Astrocyte (in vitro differentiated cells and primary cell): ENCODE data around the gene LMTK2.

ENCODE experiments used
- CTCF ChIP-seq: IDR thresholded peaks from 2 replicates; pipeline ENCODE4 v1.5.1; 2011; ENCODE audit warnings: low read depth, mild to moderate bottlenecking, inconsistent platforms, low read length, moderate library complexity; ENCODE audit not compliant: insufficient read depth
- EZH2 ChIP-seq: IDR thresholded peaks from 2 replicates; pipeline ENCODE4 v1.6.1; 2012; ENCODE audit warnings: mild to moderate bottlenecking, low read length, inconsistent platforms; ENCODE audit not compliant: insufficient read depth

GRCh38 chr7:98085674-98086073, 21.0 kb upstream of the LMTK2 start:
- TF ChIP-seq CTCF (no peak), EZH2 (no peak)
